ENCODE measurements around the gene NSL1.
"Not testable (repeated sequence)": the region's sequence is repeated elsewhere in the genome, so short reads cannot be mapped to it uniquely, and the experiment has no call there.

Gene NSL1

DNA sequence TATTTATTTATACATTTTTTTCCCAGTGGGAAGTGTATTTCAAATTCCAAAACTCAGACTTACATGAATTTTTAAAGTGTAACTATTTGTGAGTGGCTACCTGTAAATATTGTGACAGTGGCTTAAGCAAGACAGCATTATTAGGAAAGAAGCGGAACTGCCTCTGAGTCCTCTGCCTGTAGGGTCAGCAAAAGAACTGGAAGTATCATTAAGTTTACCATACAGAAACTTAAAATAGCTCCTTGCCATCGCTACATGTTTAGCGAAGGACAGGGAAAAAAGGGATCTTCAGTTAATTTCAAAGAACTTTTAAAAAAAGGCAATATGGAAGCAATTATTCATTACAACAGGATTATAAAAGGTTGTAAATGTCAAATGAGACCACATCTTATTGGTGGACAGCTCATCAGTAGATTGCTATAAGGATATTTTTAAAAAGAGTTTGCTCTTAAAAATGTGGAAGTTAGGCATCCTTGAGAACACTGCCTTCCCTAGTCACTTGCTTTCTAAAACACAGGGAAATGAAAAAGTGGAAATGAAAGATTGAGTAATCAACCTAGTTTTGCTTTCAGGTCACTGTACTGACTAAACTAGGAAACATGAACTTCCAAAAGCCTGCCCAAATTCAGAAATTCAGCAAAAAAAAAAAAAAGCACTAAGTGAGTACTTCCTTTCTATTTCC is 39.2 kb downstream of the NSL1 start:
- no peak for DNase-seq (ENCODE audit: low read depth, low spot score)

GRCh38 chr1:212749821-212750535 is 41.6 kb downstream of the NSL1 start:
- DNase-seq (ENCODE audit: low read depth, low spot score): peak; percentile 43

DNA sequence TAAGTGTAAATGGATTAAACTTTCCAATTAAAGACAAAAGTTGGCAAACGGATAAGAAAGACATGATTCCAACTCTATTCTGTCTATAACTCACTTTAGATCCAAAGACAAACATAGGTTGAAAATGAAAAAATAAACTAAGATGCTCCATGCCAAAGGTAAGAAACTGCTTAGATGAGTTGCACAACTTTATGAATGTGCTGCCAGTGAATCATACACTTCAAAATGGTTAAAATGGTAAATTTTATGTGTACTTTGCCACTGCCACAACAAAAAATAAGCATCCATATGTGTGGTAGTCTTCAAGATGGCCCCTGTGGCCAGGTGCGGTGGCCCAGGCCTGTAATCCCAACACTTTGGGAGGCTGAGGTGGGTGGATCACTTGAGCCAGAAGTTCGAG is 45.0 kb downstream of the NSL1 start:
- DNase-seq (ENCODE audit: low read depth, low spot score): no peak

DNA sequence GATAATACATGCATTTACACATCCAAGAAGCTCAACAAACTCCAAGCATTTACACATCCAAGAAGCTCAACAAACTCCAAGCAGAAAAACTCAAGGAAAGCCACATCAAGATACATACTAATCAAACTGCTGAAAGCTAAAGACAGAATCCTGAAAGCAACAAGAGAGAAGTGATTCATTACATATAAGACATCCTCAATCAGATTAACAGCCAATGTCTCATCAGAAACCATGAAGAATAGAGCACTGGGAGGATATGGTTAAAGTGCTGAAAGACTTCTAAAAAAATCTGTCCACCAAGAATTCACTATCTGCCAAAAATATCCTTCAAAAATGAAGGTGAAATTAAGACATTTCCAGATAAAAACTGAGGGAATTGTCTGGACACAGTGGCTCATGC is 46.3 kb downstream of the NSL1 start:
- DNase-seq (ENCODE audit: low read depth, low spot score): no peak

- DNase-seq (ENCODE audit: low read depth, low spot score): no peak
These were observed 47.6 kb downstream of the NSL1 start for GRCh38 chr1:212743901-212744475.

DNA sequence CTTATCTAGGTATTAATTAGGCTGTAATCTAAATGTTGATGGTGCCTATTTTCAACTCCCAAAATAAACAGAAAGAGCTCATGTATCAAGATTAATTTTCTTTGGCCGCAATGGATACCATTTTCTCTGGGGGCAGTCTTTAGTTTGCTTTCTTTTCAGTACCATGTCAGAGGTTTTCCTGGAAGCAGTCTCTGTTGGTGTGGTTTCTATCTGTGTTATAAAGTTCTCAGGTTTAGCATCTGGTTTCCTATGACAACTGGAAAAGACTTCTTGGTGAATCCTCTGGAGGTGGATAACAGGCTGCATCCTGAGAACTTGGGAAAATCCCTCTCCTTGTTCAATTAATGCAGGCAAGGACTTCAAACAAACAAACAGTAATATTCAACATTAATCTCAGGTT is 53.2 kb downstream of the NSL1 start:
- no peak for DNase-seq (ENCODE audit: low read depth, low spot score)

DNA sequence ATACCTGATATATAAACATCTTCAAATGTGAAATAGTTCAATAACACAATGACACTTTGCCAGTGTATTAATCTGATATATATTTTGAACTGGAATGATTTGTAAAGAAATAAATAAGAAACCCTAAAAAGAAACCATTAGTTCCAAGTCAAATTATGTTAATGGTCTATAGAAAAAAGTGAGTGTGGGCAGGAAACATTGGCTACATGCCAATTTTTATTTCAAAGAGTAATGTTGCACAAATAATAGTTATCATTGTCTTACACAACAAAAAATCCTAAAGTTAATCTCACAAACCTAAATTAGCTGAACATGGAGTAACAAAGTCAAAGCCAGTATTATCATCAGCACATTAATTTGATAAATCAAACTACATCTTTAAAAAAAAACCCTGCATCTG is 54.0 kb downstream of the NSL1 start:
- DNase-seq (ENCODE audit: low read depth, low spot score): no peak

DNA sequence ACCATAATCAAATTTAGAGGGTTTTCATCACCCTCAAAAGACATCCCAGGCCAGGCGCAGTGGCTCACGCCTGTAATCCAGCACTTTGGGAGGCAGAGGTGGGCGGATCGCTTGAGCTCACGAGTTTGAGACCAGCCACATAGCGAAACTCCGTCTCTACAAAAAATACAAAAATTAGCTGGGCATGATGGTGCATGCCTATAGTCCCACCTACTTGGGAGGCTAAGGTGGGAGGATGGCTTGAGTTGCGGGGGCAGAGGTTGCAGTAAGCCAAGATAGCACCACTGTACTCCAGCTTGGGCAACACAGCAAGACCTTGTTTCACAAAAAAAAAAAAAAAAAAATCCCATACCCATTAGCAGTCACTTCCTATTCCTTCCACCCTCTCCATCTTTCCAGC is 58.5 kb downstream of the NSL1 start:
- DNase-seq (ENCODE audit: low read depth, low spot score): no peak

DNA sequence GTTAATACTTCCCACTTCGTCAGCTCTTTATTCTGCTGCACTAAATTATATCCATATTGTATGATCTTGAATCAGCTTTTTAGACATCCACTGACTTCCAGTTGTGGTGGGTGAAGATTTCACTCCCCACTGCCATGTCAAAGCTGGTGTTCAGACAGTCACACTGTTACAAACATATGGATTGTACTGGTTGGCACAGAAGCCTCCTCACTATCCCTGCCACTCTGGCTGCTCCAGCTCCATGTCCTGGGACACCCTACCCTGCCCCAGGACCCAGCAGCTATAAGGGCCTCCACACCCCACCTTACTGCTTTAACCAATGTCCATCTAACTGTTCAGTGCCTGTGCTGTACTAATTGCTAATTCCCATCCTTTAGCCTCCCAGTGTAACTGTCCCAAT is 59.9 kb downstream of the NSL1 start:
- no peak for DNase-seq (ENCODE audit: low read depth, low spot score)

DNA sequence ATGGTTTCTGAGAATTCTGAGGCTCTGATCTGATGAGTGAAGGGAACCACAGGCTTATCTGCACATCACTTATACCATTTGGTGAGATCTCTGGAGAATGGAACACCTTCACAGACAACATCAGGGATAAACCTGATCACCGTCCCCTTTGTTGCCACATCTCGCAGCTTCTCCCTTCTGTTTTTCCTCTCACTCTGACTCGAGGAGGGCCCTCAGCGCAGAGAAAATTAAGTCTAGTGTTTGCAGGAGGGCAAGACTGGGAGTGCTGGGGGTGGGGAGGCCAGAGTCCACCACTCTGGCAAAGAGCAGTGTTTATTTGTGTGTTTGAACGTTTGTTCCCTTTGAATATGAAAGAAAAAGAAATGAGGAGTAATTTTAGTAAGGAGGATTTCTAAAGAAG is 63.0 kb downstream of the NSL1 start:
- DNase-seq (ENCODE audit: low read depth, low spot score): no peak

GRCh38 chr1:212727386-212728181 is 64.0 kb downstream of the NSL1 start:
- no peak for DNase-seq (ENCODE audit: low read depth, low spot score)

GRCh38 chr1:212724679-212725078 is 66.9 kb downstream of the NSL1 start:
- DNase-seq (ENCODE audit: low read depth, low spot score): not testable (repeated sequence)

- DNase-seq (ENCODE audit: low read depth, low spot score): no peak
These were observed 69.2 kb downstream of the NSL1 start for GRCh38 chr1:212722270-212722957.

DNA sequence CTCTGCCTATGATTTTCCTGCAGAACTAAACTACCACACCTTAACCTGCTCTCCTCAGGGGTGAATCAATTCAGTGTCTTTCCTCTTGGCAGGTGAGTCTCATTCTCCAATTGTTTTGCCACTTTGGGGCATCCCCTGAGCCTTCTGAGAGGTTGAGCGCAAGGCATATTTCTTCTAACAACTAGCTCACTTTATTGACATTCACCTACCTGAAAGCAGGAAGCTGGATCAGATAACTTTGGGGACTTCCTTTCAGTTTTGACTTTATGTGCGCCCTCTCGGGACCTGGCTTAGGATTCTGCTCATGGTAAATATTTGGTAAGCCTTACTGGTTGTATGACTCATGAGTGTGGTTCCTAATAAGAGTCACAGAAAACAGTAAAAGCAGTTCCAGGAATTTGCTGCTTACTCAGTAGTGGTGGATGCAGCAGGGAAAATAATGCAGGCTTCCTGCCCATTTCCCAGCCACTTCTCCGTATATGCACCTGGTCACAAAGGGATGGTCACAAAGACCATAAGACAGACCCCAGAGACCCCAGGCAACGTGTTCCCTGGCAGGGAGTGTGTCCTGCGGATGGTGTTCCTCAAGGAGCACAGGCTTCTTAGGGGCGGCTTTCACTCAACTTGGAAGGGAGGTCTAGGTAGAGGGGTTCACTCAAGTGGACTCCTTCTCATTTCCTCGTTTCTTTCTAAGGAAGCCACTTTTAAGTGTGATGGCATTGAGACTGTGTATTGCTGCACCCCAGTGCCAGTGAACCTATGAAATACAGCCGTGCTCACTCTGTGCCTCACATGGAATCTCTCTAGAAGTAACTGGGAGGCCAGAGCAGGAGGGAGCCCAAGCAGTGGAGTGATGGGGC is 70.0 kb downstream of the NSL1 start:
- DNase-seq (ENCODE audit: low read depth, low spot score): no peak

GRCh38 chr1:212719633-212720032 is 71.9 kb downstream of the NSL1 start:
- DNase-seq (ENCODE audit: low read depth, low spot score): no peak

DNA sequence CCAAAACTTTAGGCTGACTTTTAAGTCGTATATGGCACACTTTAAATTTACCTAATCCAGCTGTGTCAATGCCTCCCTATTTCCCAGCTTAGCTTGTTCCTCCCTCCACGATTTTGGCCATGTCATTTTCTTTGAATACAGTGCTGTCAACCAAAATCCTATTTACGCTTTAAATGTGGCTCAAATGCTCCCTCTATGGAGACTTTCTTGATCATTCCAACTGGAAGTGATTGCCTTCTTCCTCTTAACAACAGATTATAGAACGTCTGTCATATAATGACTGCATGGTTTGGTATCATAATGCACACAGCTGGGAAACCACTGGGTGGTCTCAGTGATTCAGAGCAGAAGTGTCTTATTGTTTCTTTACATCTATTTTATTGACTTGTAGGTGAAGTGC is 73.1 kb downstream of the NSL1 start:
- no peak for DNase-seq (ENCODE audit: low read depth, low spot score)

GRCh38 chr1:212716161-212716560 is 75.4 kb downstream of the NSL1 start:
- no peak for DNase-seq (ENCODE audit: low read depth, low spot score)

DNA sequence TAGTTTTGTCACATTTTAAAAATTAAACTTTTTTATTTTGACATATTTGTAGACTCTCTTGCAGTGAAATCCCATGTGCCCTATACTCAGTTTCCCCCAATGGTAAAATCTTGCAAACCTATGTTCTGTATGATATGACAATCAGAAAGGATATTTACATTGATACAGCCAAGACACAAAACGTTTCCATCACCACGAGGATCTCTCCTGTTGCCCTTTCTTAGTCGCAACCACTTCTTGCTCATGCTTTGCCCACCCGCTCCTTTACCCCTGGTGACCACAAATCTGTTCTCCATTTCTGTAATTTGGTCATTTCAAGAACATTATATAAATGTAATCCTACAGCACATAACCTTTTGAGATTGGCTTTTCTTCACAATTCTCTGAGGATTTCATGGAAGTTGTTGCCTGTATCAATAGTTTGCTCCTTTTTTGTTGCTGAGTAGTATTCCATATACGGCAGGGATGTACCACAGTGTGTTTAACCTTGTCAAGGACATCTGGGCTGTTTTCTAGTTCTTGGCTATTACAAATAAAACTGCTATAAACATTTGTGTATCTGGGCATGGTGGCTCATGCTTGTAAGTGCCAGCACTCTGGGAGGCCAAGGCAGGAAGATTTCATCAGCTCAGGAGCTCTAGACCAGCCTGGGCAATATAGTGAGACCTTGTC is 78.0 kb downstream of the NSL1 start:
- DNase-seq (ENCODE audit: low read depth, low spot score): no peak

DNA sequence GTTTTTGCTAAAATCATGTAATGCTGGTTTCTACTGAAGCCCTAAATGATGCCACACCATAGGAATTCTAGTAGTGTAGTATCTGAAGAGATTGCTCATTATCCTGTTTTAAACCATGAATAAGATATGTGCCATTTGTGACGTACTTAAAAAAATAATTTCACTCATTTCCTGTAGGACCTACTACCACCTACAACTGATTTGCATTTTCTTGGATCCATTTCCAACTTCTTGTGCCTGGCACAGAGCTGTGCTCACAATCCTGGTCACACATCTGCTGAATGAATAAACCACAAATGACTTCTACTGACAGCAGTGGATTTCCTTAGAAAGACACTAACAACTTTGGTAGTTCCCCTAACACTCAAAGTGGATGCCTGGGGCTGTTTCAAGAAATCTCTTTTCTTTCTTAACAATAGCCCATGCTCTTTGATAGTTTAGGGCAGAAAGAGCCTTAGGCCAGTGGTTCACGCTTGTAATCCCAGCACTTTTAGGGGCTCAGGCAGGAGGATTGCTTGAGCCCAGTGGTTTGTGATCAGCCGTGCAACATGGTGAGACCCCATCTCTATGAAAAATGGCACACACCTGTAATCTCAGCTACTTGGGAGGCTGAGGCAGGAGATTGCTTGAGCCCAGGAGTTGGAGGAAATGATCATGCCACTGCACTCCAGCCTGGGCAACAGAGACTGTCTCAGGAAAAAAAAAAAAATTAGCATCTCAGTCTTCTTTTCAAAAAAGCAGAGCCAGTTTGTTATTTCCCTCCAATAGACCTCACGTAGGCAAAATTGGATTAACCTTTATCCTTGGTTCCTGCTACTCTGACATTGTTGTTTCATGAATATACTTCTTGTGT is 78.9 kb downstream of the NSL1 start:
- DNase-seq (ENCODE audit: low read depth, low spot score): peak; percentile 71

All from ELF-1 (cell line).